ENCODE measurements around the gene GDI2.

- TF ChIP-seq CTCF (IDR thresholded peaks at IDR 0.05; ENCODE audit: low read depth, low read length, poor library complexity, severe bottlenecking) (no peak), EZH2phosphoT487 (IDR thresholded peaks at IDR 0.05; ENCODE audit: borderline replicate concordance, low read length) (no peak)
These were observed 47.0 kb downstream of the GDI2 start for GRCh38 chr10:5766189-5766588.

All from DOHH2 (cell line).